T-helper 1 cell treated with Interleukin-12 subunit alpha and Interleukin-12 subunit beta and Interleukin-4 antibody, amounts not matched to agents 30 μg/mL and 1 μg/mL, for 36 hours (primary cell): ENCODE data around the gene CDIP1.

Experiments used
- H3K27ac Mint-ChIP-seq: one replicate; pipeline ENCODE4 v1.8.0; 2021; ENCODE audit warnings: mild to moderate bottlenecking, mixed read lengths
- H3K27me3 Mint-ChIP-seq: one replicate; pipeline ENCODE4 v1.8.0; 2021; ENCODE audit warnings: low read depth, mixed read lengths
- H3K36me3 Mint-ChIP-seq: one replicate; pipeline ENCODE4 v1.8.0; 2021; ENCODE audit warnings: low read depth, mixed read lengths
- H3K4me1 Mint-ChIP-seq: one replicate; pipeline ENCODE4 v1.8.0; 2021; ENCODE audit warnings: low read depth, mixed read lengths
- H3K4me3 Mint-ChIP-seq: one replicate; pipeline ENCODE4 v1.8.0; 2021; ENCODE audit warnings: mild to moderate bottlenecking, moderate library complexity, mixed read lengths
- H3K9me3 Mint-ChIP-seq: one replicate; pipeline ENCODE4 v1.8.0; 2021; ENCODE audit warnings: mixed read lengths

Gene CDIP1

DNA sequence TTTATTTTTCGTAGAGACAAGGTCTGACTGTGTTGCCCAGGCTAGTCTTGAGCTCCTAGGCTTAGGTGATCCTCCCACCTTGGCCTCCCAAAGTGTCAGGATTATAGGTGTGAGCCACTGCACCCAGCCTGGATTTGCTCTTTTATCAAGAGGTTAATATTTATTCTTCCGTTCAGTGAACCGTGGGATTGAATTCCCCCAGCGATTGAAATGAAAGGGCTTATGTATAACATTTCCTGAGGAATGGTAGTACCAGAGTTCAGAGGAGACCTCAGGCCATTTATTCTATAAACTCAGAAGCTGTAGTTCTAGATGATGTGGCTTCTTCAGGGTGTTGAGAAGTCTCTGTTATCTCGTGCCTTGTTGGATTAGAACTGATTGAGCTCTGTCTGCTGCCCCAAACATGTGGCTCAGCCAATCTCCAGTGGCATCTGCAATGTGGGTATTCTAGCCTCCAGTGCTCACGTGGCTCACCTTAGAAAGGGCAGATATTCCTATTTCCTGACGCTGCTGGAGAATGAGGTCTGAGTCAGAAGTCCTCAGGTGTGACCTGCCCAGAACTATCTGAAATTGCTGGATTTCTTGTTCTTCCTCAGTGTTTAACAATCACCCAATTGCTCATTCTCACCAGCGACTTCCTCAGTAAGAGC lies 39.9 kb downstream of the CDIP1 start:
- H3K27ac Mint-ChIP-seq: no peak overlapping the region
- H3K9me3 Mint-ChIP-seq: no peaks in the 10 kb centered on the region
- peaks cover 48% of the 10 kb centered on the region for H3K4me1 Mint-ChIP-seq
- H3K27me3 Mint-ChIP-seq: no peaks in the 10 kb centered on the region
- peaks cover 10% of the 10 kb centered on the region for H3K36me3 Mint-ChIP-seq
- H3K4me3 Mint-ChIP-seq: no peak overlapping the region

GRCh38 chr16:4496305-4496704 lies 42.3 kb downstream of the CDIP1 start:
- no peaks in the 10 kb centered on the region for H3K27me3 Mint-ChIP-seq
- H3K36me3 Mint-ChIP-seq: peaks cover 20% of the 10 kb centered on the region
- no peak overlapping the region for H3K4me3 Mint-ChIP-seq
- no peak overlapping the region for H3K27ac Mint-ChIP-seq
- no peaks in the 10 kb centered on the region for H3K9me3 Mint-ChIP-seq
- peaks cover 38% of the 10 kb centered on the region for H3K4me1 Mint-ChIP-seq

DNA sequence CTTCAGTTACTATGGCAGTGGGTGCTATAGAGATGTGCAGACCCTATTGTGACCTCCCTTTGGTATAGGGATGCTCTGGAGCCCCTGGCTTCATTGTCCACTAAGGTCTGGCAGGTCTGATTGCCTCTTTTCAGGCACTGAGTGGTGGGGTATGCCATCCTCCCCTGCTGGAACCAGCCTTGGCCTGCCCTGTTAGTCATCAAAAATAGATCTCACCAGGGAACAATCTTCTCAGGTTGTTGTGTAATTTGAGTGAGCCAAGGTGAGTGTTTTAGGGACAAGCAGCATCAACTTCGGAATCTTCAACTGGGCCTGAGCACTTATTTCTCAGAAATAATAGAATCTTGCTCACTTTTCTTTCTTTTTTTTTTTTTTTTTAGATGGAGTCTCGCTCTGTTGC lies 42.8 kb downstream of the CDIP1 start:
- H3K4me3 Mint-ChIP-seq: no peak overlapping the region
- no peak overlapping the region for H3K27ac Mint-ChIP-seq
- peaks cover 22% of the 10 kb centered on the region for H3K36me3 Mint-ChIP-seq

DNA sequence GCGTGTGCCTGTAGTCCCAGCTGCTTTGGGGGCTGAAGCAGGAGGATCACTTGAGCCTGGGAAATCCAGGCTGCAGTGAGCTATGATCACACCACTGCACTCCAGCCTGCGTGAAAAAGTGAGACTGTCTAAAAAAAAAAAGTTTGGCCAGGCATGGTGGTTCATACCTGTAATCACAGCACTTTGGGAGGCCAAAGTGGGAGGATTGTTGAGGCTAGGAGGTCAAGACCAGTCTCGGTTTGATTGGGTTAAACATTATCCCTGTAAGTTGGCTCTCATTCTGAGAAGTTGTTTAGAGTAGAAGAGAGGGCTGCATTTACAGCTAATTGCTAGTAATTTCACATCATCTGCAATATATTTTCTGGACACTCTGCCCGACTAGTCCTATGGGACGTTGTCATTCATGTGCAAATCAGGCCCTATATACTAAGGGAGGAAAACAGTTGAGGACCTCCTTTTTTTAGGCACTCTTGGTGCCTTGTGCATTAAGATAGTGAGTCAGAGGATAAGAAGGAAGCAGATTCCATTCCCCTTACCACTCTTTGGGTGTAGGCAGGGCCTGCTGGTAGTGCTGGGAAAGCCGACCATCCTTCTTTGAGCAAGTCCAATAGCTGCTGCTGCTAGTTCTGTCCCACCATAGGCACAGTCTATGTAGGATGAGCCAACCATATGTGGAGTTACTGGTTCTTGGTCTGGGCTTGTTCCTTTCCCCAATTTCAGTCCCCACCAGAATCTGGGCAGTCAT lies 43.7 kb downstream of the CDIP1 start:
- peaks cover 38% of the 10 kb centered on the region for H3K4me1 Mint-ChIP-seq
- H3K9me3 Mint-ChIP-seq: no peaks in the 10 kb centered on the region
- no peak overlapping the region for H3K27ac Mint-ChIP-seq
- H3K36me3 Mint-ChIP-seq: peaks cover 30% of the 10 kb centered on the region
- no peak overlapping the region for H3K4me3 Mint-ChIP-seq
- no peaks in the 10 kb centered on the region for H3K27me3 Mint-ChIP-seq

More for the DNA sequence above, 42.8 kb downstream of the CDIP1 start:
- Mint-ChIP-seq H3K4me1 (peaks cover 36% of the 10 kb centered on the region), H3K27me3 (no peaks in the 10 kb centered on the region), H3K9me3 (no peaks in the 10 kb centered on the region)

- Mint-ChIP-seq H3K4me1 (peaks cover 40% of the 10 kb centered on the region), H3K36me3 (peaks cover 38% of the 10 kb centered on the region), H3K9me3 (no peaks in the 10 kb centered on the region), H3K4me3 (no peak overlapping the region), H3K27me3 (no peaks in the 10 kb centered on the region), H3K27ac (no peak overlapping the region)
These were observed 46.7 kb downstream of the CDIP1 start for GRCh38 chr16:4491898-4492297.

- Mint-ChIP-seq H3K9me3 (no peaks in the 10 kb centered on the region), H3K27me3 (no peaks in the 10 kb centered on the region), H3K36me3 (peaks cover 45% of the 10 kb centered on the region), H3K4me3 (peak overlapping the region; percentile 76), H3K27ac (peak overlapping the region; percentile 96), H3K4me1 (peaks cover 43% of the 10 kb centered on the region)
These were observed 49.5 kb downstream of the CDIP1 start for GRCh38 chr16:4489030-4489429.

DNA sequence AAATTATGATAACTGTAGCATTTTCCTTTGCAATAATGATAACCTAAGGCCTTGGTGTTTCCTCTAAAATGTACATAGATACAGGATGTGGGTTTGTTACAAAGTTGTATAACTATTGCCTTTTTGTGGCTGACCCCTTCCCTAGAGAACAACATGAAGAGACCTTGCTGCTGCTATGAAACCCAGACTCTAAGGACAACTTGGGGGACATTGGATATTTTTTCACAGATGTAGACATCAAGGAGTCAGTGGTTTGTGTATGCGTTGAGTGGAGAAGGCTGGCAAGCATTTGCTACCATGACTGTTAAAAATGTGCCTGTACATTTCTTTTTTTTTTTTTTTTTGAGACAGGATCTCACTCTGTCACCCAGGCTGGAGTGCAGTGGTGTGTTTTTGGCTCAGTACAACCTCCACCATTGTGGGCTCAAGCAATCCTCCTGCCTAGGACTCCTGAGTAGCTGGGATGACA lies 50.0 kb downstream of the CDIP1 start:
- H3K36me3 Mint-ChIP-seq: peaks cover 44% of the 10 kb centered on the region
- peak overlapping the region; percentile 76 for H3K4me3 Mint-ChIP-seq
- peak overlapping the region; percentile 96 for H3K27ac Mint-ChIP-seq
- H3K4me1 Mint-ChIP-seq: peaks cover 42% of the 10 kb centered on the region
- H3K9me3 Mint-ChIP-seq: no peaks in the 10 kb centered on the region
- H3K27me3 Mint-ChIP-seq: no peaks in the 10 kb centered on the region

DNA sequence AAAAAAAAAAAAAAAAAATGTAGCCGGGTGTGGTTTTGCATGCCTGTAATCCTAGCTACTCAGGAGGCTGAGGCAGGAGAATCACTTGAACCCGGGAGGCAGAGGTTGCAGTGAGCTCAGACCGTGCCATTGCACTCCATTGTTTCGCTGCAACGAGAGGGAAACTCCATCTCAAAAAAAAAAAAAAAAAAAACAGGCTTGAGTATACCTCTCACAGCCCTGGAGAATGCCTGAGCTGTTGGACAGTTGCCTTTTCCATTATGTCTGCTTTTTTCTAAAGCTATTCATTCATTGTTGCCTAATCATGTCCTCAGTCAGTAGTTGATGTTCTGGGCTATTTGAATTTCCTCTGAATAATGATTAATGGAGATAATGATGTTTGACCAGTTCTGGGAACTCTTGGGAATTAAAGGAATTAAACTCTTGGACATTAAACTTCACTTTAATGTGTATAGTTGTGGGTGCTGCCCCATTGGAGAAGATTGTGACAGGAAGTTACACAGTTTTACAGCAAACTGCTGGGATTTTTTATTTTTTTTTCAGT lies 50.5 kb downstream of the CDIP1 start:
- Mint-ChIP-seq H3K9me3 (no peaks in the 10 kb centered on the region), H3K27ac (peak overlapping the region; percentile 96), H3K36me3 (peaks cover 39% of the 10 kb centered on the region), H3K27me3 (no peaks in the 10 kb centered on the region), H3K4me1 (peaks cover 39% of the 10 kb centered on the region), H3K4me3 (peak overlapping the region; percentile 76)

DNA sequence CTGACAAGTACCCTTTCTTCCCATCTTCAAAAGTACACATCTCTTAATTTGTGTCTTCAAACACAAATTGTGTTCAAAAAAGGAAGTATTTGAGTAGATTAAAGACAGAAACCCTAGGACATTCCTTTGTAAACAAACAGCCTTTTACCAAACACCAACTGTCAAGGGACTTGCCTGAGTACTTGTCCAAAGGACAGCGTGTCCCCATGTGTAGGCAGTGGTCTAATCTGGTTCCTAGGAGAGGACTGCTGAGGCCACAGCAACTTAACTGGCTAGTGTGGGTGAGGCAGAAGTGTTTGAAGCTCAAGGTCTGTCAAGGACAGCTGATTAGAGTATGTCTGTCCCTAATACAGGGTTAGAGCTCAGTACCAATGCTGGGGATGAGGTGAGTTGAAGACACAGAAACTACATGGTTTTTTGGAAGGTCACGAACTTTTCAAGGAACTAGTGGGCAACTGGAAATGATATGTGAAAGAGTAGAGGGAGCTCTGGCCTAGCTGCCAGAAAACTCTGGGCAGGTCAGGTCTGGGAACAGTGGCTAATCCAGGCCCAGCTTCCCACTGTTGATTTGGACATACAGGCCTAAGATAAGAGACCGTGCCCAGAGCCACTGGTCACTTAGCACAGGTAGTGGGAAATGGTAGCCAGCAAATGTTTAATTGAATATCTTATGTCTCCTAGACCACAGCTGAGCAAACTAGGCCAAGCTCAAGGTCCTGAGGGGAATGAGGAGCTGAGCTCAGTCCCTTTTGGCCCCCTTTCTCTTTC lies 52.3 kb downstream of the CDIP1 start:
- Mint-ChIP-seq H3K27me3 (no peaks in the 10 kb centered on the region), H3K4me1 (peaks cover 48% of the 10 kb centered on the region), H3K27ac (peak overlapping the region; percentile 72), H3K9me3 (no peaks in the 10 kb centered on the region), H3K36me3 (peaks cover 39% of the 10 kb centered on the region), H3K4me3 (no peak overlapping the region)

DNA sequence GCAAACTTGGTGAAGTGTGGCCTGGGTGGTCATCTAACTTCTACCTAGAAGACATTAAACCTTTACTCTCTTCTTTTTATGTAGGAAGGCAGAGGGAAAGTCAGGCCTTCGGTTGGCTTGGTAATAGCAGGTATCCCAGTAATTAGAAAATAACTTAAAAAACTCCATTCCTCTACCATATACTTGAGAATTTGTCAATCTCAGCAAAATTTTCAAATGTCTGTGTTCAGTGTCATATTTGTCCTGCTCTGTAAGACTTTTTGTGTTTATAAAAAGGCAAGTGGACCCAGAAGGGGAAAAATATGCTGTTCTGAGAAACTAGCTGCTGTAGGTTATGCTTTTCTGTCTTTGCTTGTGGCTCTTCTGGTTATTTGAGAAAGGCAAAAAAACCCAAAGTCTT lies 56.6 kb downstream of the CDIP1 start:
- Mint-ChIP-seq H3K27me3 (no peaks in the 10 kb centered on the region), H3K9me3 (no peaks in the 10 kb centered on the region), H3K27ac (peak overlapping the region; percentile 27), H3K4me3 (no peak overlapping the region), H3K4me1 (peaks cover 33% of the 10 kb centered on the region), H3K36me3 (peaks cover 23% of the 10 kb centered on the region)

GRCh38 chr16:4481526-4481925 lies 57.0 kb downstream of the CDIP1 start:
- peaks cover 23% of the 10 kb centered on the region for H3K36me3 Mint-ChIP-seq
- H3K27me3 Mint-ChIP-seq: no peaks in the 10 kb centered on the region
- peak overlapping the region; percentile 53 for H3K27ac Mint-ChIP-seq
- H3K4me3 Mint-ChIP-seq: peak overlapping the region; percentile 8
- H3K4me1 Mint-ChIP-seq: peaks cover 33% of the 10 kb centered on the region
- no peaks in the 10 kb centered on the region for H3K9me3 Mint-ChIP-seq

DNA sequence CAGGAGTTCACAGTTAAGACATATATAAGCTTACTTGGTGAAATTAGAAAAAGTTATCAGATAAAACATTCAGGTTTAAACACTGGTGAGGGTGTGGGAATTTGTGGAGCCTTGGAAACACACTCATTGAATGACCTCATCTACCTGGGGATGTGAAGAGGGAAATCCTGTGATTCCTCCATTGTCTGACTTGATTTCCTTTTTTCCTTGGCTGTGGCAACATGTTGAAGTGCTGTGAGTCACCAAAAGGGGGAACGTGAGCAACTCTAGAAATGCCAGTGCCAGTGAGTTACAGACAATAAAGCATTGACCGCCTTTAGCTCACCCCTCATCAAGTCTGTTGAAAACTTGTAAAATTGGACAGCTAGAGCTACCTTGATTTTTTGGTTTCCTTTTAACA lies 60.6 kb downstream of the CDIP1 start:
- H3K4me1 Mint-ChIP-seq: peaks cover 31% of the 10 kb centered on the region
- no peaks in the 10 kb centered on the region for H3K27me3 Mint-ChIP-seq

DNA sequence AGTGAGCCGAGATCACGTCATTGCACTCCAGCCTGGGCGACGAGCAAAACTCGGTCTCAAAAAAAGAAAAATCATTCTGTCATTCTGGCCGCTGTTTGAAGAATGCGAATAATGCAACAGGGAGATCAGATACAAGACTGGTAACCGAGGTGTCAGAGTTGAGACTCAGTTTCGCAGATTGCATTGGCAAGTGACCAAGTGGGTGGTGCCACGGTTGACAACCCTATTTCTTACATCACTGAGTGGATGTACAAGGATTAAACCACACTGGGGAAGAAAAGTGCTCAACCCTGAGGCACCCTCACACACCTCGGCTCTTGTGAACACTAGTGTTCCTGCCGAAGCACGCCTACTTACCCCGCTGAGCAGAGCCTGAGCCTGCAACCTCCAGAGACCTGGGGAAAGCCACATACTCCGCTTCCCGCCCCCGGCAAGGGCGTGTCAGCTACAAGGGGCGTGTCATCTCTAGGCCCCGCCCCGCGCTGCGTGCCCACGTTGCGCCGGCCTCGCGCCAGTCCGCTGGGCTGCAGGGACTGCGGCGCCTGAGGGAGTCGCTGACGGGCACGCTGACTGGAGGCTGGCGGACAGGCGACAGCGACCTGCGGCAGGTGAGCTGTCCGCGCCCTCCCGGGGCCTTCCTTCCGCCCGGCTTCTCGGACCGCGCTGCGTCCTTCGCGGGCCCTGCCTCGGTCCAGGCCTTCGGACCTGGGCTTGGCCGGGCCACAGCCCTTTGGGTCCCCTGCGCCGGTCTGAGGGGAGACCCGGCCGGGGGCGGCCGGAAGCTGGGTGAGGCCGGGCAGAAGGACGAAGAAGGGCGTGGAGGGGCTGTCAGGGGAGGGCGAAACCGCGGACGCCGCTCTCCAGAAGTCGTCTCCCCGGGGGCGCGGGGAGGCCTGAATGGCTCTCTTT lies 62.4 kb downstream of the CDIP1 start, which contains the start of gene HMOX2:
Gene HMOX2, plus strand, starts transcription at position 519 of the 909 bp plus-strand sequence. CDS start 29,127 bp downstream, outside the sequence.
- Mint-ChIP-seq H3K4me1 (peaks cover 20% of the 10 kb centered on the region), H3K36me3 (peaks cover 9% of the 10 kb centered on the region), H3K27me3 (no peaks in the 10 kb centered on the region), H3K9me3 (no peaks in the 10 kb centered on the region), H3K4me3 (peak within 1 kb of the TSS; percentile 89), H3K27ac (peak within 1 kb of the TSS; percentile 88)

More for the DNA sequence above, 60.6 kb downstream of the CDIP1 start:
- Mint-ChIP-seq H3K36me3 (peaks cover 14% of the 10 kb centered on the region), H3K4me3 (peak overlapping the region; percentile 89), H3K27ac (peak overlapping the region; percentile 62), H3K9me3 (no peaks in the 10 kb centered on the region)
